SK-N-SH (cell line): ENCODE measurements around the gene LPAR1.

Experiments
- CTCF ChIP-seq: fragments of 200-600 bp; sonication (generic); IDR thresholded peaks from 2 replicates; pipeline ENCODE4 v1.6.1; 2017; ENCODE audit warnings: antibody characterized with exemption, mild to moderate bottlenecking, moderate library complexity
- EP300 ChIP-seq, 2 experiments: IDR thresholded peaks; 2 replicates each; pipeline versions ENCODE4 v1.4.0 to v1.6.1; 2012; ENCODE audit warnings: borderline replicate concordance in 1 of 2, low read depth in 1 of 2, low read length in 1 of 2
- FOXM1 ChIP-seq: IDR thresholded peaks from 2 replicates; pipeline ENCODE4 v1.4.0; 2012; ENCODE audit warnings: low read depth, mild to moderate bottlenecking
- MEF2A ChIP-seq: IDR thresholded peaks from 2 replicates; pipeline ENCODE4 v1.4.0; 2012; ENCODE audit warnings: low read depth, borderline replicate concordance
- POLR2AphosphoS5 ChIP-seq: IDR thresholded peaks from 2 replicates; pipeline ENCODE4 v1.6.1; 2012; ENCODE audit warnings: low read depth, low read length
- RAD21 ChIP-seq: IDR thresholded peaks from 2 replicates; pipeline ENCODE4 v1.6.1; 2012; ENCODE audit warnings: mild to moderate bottlenecking, low read length
- REST ChIP-seq: IDR thresholded peaks from 2 replicates; pipeline ENCODE4 v1.6.1; 2012; ENCODE audit warnings: mild to moderate bottlenecking, low read depth, low read length, moderate library complexity
- TAF1 ChIP-seq: IDR thresholded peaks from 2 replicates; pipeline ENCODE4 v1.6.1; 2012; ENCODE audit warnings: low read depth, mild to moderate bottlenecking, low read length, moderate library complexity, borderline replicate concordance
- ZBTB33 ChIP-seq: IDR thresholded peaks from 2 replicates; pipeline ENCODE4 v1.4.0; 2012; ENCODE audit warnings: low read depth, borderline replicate concordance

GRCh38 chr9:111052791-111053190 lies 14.5 kb upstream of the LPAR1 start:
- TF ChIP-seq POLR2AphosphoS5 (no peak), FOXM1 (no peak), MEF2A (no peak), CTCF (no peak), TAF1 (no peak), ZBTB33 (no peak), EP300 (IDR thresholded peaks at IDR 0.05; ENCODE audit: borderline replicate concordance in 1 of 2, low read depth in 1 of 2, low read length in 1 of 2) (no peak), REST (no peak), RAD21 (no peak)
